GM18870 (cell line): ENCODE measurements around the gene ZNF41.
"Not testable (repeated sequence)": the region's sequence is repeated elsewhere in the genome, so short reads cannot be mapped to it uniquely, and the experiment has no call there.

ENCODE experiments used
- ATAC-seq: cut with Tn5 transposase; IDR thresholded peaks from one replicate; pipeline ENCODE4 v1.9.1; 2021; ENCODE audit warnings: moderate library complexity; ENCODE audit not compliant: unreplicated experiment

Gene ZNF41

GRCh38 chrX:47492133-47492532, 9.1 kb upstream of the ZNF41 start:
- not testable (repeated sequence) for ATAC-seq

GRCh38 chrX:47489507-47490275, 6.7 kb upstream of the ZNF41 start:
- no peak for ATAC-seq

- no peak for ATAC-seq
These were observed 1.9 kb upstream of the ZNF41 start for GRCh38 chrX:47484885-47485284.

- ATAC-seq = no peak
These were observed 565 bp upstream of the ZNF41 start for GRCh38 chrX:47483306-47484268.

- ATAC-seq = no peak
These were observed 934 bp downstream of the ZNF41 start for GRCh38 chrX:47482065-47482511.

- no peak for ATAC-seq
These were observed 1.9 kb downstream of the ZNF41 start for GRCh38 chrX:47481160-47481559.

- no peak for ATAC-seq
These were observed 2.4 kb downstream of the ZNF41 start for GRCh38 chrX:47480576-47480975.

GRCh38 chrX:47475476-47475875, 7.5 kb downstream of the ZNF41 start:
- ATAC-seq = no peak

GRCh38 chrX:47467106-47467505, 15.9 kb downstream of the ZNF41 start:
- no peak for ATAC-seq

- ATAC-seq = no peak
These were observed 22.5 kb downstream of the ZNF41 start for GRCh38 chrX:47460561-47460960.

- ATAC-seq = no peak
These were observed 24.5 kb downstream of the ZNF41 start for GRCh38 chrX:47458528-47458927.

GRCh38 chrX:47456080-47456479, 26.9 kb downstream of the ZNF41 start:
- ATAC-seq = no peak

GRCh38 chrX:47452112-47452511, 30.9 kb downstream of the ZNF41 start:
- ATAC-seq = no peak

GRCh38 chrX:47448165-47448806, 34.7 kb downstream of the ZNF41 start:
- no peak for ATAC-seq

- no peak for ATAC-seq
These were observed 35.4 kb downstream of the ZNF41 start for GRCh38 chrX:47447607-47448006.

GRCh38 chrX:47446971-47447370, 36.1 kb downstream of the ZNF41 start:
- no peak for ATAC-seq

- ATAC-seq = no peak
These were observed 36.6 kb downstream of the ZNF41 start for GRCh38 chrX:47446431-47446830.

GRCh38 chrX:47430925-47431324, 52.1 kb downstream of the ZNF41 start:
- no peak for ATAC-seq

- no peak for ATAC-seq
These were observed 60.6 kb downstream of the ZNF41 start for GRCh38 chrX:47422444-47422843.

- ATAC-seq = no peak
These were observed 62.1 kb downstream of the ZNF41 start for GRCh38 chrX:47420962-47421361.

- no peak for ATAC-seq
These were observed 62.8 kb downstream of the ZNF41 start for GRCh38 chrX:47420265-47420664.
